HG02884 (cell line): Measurements from ENCODE around the gene UBE2J2.

Experiments
- ATAC-seq: cut with Tn5 transposase; IDR thresholded peaks from one replicate; pipeline ENCODE4 v1.9.1; 2021; ENCODE audit warnings: mild to moderate bottlenecking, moderate library complexity; ENCODE audit not compliant: unreplicated experiment

UBE2J2 gene

DNA sequence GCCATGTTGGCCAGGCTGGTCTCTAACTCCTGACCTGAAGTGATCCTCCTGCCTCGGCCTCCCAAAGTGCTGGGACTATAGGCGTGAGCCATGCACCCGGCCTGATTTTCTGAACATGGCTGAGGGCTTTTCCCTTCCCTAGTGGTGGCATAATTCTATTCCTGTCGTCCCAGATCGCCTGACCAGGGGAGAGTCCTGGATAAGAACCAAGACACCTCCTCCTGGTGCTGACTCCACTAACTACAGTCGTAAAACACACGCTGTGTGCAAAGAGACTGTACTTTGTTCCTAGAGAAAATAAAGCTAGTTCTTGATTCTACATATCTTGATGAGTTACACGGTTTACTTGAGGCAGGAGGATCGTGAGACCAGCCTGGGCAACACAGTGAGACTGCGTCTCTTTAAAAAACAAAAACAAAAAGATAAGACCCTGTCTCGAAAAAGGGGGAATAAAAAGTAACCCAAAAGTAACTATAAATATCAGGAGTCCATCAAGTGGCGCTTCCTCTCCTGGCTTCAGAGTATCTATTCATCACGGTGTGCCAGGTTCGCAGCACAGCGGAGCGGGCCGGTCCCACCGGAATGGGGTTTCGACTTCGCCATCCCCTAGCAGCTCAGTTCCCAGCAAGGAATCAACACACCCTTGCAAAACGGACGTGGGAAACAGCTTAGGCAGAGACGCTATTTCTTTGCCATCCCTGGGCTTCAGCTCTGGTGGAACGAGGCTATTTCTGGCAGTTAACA is 42.8 kb downstream of the UBE2J2 start:
- ATAC-seq: no peak

DNA sequence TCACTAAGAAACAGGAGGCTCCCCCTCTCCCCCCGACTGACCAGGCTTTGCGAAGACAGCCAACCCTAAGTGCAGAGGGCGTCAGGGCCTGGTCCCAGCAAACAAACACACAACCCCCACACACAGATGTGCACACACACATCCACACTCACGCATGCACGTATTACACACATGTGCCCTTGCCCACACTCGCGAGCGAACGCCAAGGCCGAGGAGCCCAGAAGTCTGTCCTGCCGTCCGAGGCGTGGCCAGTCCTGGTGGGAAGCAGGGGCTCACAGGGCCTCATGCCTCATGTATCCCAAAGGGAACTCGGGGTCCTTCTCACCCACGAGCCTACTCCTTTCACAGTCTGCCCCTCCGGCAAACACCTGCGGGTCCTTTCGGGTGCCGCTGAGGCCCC is 43.9 kb downstream of the UBE2J2 start:
- no peak for ATAC-seq

DNA sequence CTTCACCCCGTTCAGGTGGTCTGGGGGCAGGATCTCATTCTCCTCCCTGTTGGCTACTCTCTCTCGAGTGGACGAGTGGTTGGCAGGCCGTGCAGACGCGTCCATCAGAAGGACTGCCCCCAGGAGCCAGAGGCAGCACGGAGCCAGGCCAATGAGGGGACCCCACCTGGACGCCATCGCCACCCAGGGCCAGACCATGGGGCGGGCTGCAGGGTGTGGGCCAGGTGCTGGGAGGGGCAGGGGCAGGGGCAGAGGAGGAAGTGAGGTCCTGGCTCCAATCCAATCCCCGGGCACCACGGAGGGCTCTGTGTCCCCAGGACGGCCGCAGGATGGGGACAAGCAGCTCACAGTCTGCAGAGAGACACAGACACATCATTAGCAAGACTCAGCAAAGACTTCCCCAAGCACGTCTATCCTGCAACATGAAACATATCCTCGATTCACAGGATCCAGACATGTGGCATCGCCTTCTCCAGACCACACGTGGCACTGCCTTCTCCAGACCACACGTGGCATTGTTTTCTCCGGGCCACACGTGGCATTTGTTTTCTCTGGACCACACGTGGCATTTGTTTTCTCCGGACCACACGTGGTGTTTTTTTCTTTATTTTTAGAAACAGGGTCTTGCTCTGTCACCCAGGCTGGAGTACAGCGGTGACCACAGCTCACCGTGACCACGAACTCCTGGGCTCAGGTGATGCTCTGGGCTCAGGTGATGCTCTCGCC is 44.9 kb downstream of the UBE2J2 start:
- no peak for ATAC-seq

DNA sequence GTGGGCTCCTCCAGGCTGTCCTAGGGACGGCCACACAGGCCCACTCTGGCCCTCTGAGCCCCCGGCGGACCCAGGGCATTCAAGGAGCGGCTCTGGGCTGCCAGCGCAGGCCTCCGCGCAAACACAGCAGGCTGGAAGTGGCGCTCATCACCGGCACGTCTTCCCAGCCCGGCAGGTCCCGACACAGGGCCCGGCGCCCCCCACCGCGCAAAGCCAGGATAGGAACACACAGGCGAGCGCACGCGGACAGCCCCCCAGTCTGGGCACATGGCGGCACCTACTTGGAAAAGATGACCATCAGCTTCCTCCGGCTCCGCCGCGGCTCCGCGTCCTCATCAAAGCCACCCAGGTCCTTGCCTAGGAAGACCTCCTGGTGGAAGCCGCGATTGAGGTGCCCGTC is 45.5 kb downstream of the UBE2J2 start:
- no peak for ATAC-seq

DNA sequence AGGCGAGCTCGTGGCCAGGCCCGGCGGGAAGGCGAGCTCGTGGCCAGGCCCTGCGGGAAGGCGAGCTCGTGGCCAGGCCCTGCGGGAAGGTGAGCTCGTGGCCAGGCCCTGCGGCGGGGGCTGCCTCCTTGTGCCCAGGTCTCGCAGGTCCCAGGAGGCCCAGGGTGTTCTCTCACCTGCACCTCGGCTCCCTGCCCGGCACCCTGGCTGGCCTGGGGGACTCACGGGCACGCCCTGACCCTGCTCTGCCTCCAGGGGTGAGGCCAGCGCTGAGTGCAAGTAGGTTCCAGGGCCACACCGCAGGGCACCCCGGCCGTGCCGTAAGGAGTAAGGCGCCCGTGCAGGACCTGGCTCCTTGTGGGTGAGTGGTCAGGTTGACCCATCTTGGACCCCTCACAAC is 46.3 kb downstream of the UBE2J2 start:
- ATAC-seq: no peak

DNA sequence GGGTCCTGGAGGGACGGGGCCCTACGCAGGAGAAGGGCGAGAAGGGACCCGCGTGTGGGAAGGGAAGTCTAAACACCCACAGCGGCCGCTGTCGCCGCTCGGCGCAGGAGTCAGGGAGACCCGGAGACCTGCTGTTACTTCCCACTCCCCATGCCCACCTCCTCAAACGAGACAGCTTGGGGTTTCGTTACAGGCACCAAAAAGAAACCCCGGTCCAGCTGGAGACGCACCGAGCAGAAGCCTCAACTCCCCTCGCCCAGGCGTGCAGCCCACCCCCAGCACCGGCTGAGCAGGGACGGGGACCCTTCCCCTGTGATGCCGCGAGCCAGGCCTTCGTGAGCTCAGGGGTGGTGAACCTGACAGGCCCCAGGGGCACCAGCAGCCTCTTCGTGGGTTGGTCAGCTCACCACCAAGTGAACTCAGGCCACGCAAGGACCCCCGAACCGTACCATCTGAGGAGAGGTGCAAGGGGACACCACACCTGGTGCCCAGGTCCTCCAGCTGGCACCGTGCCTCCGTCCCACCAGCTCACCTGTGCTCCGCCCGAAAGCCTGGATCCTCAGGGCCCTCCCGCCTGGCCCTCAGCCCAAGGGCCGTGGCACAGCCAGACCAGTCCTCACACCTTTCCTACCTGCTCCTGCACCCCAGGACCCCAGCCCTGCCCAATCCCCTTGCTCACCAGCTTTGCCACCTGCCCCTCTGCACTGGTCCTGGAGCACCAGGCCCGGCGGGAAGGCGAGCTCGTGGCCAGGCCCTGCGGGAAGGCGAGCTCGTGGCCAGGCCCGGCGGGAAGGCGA is 46.9 kb downstream of the UBE2J2 start:
- no peak for ATAC-seq

DNA sequence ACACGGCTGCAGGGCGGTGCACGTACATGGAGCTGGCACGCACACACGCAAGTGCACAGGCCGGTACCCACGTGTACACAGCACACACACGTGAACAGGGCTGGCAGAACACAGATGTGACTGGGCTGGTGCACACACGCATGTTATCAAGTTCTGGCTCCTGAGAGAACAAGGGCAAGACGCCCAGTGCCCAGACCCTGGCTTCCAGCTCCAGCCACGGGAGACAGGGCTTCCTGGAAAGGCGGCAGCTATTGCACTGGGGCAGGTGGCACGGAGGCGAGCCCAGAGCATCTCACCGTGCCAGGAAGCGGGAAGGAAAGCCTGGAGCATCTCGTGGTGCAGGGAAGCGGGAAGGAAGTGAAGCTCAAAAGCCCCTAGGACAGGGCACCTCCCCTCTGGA is 47.7 kb downstream of the UBE2J2 start:
- ATAC-seq: no peak

DNA sequence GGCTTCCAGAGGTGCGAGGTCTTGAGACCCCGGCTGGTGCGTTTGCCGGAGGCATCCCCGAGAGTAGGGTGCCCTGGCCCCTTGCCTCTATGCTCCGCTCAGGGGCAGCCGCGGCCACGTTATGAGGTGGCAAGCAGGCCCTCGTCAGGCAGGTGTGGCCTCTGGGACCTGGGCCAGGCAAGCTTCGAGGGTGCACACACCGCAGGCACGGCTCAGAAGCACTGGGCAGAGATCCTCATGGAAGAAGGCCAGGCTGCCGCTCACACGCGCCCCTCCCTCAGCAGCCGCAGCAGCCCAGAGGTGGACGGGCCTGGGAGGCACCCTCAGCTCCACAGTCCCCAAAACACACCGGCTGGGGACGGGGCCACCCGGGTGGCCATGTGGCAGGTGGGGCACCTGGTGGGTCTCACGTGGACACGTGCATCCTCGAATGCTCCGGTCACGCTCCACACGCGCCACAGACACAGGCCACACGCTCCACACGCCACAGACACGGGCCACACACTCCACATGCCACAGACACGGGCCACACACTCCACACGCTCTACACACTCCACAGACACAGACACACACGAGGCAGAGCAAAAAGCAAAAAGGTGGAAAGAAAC is 48.3 kb downstream of the UBE2J2 start:
- no peak for ATAC-seq

DNA sequence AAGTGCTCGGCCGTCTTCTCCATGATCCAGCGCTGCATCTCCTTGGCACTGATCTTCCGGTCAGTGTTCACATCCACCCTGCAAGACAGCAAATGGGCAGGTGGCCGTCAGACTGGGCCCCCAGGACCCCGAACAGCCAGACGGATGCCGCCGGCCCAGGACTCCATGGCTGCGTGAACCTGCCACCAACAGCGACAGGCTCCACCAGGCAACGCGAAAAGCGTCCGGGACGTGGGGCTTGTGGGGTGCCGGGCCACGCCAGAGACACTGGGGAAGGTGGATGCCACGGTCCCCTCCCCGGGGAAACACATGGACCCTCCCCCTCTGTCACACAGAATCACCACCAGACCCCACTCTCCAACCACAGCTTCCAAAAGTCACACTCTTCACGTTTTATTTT is 49.8 kb downstream of the UBE2J2 start:
- no peak for ATAC-seq

DNA sequence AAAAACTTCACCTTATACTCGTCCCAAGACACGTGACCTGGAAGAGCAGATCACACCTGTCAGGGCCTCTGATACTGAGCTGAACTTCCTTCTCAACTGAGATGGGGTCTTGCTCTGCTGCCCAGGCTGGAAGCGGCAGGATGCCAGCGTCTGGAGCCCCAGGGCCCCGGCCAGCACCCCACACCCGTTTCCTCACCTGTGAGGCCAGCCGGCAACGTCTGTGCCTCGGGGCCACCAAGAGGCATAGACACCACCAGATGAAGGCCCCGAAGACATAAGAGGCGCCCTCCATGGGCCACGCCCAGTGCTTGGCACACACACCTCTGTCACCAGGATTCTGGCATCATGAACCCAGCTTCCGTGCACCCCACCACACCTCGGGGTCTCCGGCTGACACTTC is 50.3 kb downstream of the UBE2J2 start:
- no peak for ATAC-seq

DNA sequence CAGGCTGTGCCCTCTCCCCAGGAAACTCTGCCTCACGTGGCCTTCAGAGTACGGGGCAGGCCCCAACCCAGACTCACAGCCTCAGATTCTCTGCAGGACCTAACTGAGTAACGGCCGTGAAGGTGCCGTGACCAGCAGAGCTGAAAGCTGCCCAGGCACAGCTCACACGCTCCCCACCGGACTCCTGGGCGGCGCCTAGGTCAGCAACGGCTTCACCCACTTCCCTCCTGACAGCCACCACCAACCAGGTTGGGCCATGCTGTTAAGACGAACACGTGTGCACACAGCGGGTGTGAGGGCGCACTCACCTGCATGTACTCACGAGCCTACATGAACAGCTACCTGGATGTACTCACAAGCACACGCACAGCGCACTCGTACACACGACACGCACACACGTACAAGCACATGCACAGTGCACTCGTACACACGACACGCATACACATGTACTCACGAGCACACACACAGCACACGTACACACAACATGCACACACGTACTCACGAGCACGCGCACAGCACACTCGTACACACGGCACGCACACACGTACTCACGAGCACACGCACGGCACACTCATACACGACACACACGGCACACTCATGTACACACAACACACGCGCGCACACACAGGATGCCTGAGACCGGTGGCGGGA is 51.0 kb downstream of the UBE2J2 start:
- ATAC-seq: no peak

DNA sequence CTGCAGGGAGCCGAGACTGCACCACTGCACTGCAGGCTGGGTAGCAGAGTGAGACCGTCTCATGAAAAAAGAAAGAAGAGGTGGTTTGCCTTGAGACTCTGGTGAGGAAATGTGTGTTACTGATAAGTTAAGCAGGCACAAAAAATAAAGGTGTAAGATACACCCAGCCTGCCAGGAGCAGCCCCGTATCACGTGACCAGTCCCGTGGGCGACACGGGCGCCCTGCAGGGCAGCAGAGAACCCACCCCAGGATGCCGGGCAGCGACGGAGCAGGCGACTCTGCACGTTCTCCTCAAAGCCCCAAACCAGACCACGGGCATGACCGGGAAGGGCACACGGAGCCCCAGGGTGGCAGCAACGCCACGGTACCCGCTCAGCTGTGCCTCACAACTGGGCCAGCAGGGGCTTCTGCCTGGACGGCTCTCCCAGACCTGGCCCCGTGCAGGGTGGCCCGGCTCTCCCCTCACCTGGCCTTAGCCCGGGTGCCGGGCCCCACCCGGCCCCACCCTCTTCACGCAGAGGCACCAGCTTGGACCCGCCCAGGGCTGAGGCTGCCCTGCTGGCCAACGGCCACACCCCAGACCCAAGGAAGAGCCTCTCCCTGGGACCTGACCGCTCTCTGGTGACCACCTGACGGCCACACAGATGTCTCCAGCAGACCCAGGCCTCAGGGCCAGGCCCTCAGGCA is 51.6 kb downstream of the UBE2J2 start:
- no peak for ATAC-seq

DNA sequence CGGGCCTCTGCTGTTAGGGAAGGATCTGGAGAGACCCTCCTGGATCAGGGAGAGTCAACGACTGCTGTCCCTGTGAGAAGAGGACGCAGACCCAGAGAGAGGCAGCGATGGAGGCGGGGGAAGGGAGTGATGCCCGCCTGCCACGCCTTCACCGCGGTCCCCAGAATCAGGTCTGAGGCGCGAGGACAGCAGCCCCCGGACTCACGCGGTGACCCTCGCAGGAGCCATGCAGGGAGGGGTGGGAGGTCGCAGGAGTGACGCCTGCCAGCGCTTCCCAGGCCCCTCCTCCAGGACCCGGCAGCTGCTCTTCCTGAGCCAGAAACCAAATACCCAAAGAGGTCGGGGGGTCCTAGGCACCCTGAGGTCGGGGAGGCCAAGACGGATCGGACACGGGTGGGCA is 53.5 kb downstream of the UBE2J2 start:
- no peak for ATAC-seq

DNA sequence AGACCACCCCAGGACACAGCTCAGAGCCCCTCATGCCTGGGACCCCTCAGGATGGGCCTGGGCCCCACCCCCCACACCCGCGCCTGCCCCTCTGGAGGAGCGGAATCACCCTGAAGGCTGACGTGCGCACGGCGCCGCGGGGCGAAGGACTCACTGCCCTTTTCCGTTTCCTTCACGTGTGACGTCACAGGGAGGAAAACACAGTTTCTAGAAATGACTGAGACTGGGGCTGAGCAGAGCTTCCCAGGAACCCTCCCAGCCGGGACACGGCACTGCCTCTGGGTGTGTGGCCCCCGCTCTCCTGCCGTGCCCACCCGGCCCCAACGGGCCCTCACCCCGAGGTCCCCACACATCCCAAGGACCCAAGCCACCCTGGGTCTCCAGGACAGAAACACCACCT is 54.3 kb downstream of the UBE2J2 start:
- no peak for ATAC-seq

DNA sequence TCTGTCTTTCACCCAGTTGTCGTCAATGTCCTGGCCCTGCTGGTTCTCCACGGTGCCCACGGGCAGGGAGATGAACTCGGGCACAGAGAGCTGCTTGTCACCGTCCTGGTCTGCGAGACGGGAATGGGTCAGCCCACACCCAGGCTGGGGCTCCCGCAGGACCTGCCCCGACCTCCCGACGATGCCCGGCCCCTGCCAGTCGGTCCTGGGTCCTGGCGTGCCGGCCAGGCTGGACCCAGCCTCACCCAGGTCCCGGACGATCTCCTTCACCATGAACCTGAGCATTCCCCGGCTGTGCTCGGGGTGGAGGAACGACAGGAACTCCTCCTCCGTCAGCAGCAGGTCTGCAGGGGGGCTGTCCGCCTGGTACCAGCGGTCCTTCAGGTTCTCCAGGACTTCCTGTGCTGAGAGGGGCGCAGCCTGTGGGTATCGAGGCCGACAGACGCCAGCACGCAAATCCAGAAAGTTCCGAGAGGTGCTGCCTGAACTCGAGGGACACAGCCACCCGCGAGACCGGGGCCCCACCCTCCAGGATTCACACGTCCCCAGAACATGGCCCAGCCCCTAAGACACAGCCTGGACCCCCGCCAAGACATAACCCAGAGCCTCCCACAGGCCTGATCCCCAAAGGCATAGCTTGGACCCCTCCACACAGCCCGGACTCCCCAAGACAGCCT is 55.0 kb downstream of the UBE2J2 start:
- no peak for ATAC-seq

DNA sequence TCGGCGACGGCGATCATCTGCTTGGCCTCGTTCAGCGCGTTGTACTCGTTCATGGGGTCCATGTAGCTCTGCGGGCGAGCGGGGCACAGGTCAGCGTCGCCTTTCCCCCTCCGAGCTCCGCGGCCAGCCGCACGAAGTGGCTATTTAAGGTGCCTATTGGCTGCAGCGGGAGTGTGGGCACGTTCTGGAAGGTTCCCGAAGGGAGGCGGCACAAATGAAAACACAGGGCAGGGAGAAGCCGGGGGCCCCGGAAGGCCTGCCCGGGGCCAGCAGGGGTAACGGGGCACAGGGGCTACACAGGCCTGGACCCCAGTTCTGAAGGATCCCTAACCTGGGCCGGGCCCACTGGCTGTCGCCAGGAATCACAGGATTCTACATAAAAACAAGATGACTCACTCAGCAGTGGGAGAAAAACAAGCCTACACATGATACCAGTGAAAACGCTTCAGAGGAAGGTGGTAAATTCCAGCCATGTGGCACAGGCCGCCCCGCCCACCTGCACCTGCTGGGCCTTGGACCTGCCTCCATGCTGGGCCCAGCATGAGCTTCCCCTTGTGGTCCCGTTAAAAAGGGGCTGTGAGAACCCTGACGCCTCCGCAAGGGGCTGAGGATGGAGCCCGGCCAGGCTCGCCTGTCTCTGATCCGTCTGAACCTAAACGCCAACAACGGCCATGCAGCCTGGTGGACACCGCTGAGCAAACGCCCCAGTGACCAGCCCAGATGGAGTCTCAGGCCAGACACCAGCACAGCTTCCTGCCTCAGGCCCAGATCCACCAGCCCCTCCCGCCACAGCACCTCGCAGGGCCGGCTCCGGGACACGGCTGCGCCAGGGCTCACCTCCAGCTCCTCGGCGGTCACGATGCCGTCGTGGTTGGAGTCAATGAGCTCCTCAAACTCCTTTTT is 55.8 kb downstream of the UBE2J2 start:
- ATAC-seq: no peak

DNA sequence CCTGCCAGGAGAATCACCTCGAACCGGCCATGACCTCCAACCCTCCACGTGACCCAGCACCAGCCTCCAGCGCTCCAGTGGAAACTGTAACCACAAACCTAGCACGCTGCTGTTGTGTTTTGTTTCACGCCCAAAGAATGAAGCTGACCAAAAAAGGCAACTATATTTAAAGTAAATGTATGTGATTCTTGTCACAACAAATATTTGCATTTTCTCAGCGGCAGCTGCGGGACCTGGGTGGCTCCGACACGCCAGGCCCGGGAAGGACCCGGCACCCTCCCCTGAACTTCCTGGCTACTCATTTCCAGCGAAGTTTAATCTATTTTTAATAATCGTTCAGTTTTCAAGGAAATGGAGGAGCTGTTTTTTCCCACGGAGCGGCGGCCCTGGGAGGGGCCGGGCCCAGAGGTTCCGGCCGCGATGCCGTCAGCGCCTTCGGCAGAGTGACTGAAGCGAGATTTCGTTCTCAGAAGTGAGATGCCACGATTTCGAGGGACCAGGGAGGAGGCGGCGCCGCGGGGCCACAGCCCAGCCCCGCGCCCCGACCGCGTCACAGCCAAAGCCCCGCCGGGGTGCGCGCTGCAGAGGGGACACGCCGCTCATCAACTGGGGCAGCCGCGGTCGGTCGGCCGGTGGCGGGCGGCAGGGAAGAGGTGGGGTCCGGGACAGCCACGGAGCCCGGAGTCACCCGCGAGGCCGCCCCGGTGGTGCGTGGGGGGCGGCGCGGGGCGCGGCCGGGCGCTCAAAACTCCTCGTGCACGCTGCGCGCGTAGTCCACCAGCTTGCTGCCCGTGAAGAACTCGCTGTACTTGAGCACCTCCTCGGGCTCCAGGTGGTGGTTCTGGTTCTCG is 56.7 kb downstream of the UBE2J2 start:
- ATAC-seq: no peak
